Measurements from ENCODE around the gene WRAP73.
A peak's percentile ranks its signal among the peaks of the same experiment; 100 is the strongest.

WRAP73 gene

GRCh38 chr1:3644273-3644672, 5.6 kb downstream of the WRAP73 start:
- TF ChIP-seq, protein P1, sequence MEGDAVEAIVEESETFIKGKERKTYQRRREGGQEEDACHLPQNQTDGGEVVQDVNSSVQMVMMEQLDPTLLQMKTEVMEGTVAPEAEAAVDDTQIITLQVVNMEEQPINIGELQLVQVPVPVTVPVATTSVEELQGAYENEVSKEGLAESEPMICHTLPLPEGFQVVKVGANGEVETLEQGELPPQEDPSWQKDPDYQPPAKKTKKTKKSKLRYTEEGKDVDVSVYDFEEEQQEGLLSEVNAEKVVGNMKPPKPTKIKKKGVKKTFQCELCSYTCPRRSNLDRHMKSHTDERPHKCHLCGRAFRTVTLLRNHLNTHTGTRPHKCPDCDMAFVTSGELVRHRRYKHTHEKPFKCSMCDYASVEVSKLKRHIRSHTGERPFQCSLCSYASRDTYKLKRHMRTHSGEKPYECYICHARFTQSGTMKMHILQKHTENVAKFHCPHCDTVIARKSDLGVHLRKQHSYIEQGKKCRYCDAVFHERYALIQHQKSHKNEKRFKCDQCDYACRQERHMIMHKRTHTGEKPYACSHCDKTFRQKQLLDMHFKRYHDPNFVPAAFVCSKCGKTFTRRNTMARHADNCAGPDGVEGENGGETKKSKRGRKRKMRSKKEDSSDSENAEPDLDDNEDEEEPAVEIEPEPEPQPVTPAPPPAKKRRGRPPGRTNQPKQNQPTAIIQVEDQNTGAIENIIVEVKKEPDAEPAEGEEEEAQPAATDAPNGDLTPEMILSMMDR (IDR thresholded peaks at IDR 0.05), result no peak
- peaks cover 23% of the 10 kb centered on the region for H3K36me3 Mint-ChIP-seq (ENCODE audit: low read depth)
- no peak overlapping the region for H3K27ac Mint-ChIP-seq
- H3K4me1 Mint-ChIP-seq, result peaks cover 17% of the 10 kb centered on the region
- no peak for DNase-seq
- no peak overlapping the region for H3K4me3 Mint-ChIP-seq
- peaks cover 2% of the 10 kb centered on the region for H3K27me3 Mint-ChIP-seq (ENCODE audit: low read depth, poor library complexity)
- H3K9me3 Mint-ChIP-seq, result no peaks in the 10 kb centered on the region

DNA sequence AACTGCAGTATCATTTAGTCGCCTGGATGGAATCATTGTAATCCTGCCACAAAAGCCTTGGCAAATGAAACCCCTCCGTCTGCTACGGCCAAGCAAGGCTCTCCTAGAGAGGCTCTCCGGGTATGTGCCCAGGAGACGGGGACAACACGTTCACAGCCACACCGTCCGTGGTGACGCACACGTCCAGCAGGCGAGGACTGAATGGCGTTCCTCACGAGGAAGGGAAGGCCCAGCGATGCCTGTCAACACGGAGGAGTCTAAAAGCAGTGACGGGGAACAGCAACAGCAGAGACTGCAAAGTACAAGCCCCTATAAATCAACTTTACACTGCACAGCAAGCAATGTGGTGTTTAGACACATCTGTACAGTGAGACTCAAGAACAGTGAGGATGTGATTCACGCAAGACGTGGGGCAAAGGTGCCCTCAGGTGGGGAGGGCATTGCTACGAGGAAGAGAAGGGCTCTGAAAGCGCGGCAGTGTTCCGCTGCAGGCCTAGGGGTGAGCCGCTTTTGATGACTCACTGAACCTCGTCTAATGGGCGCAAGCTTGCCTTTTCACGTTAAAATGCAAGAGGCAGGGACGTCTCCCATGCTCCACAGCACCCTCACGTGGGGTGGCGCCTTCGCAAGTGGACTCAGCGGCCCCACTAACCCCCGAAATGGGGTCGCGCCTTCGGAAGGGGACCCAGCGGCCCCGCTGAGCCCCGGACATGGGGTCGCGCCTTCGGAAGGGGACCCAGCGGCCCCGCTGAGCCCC, 6.8 kb downstream of the WRAP73 start:
- TF ChIP-seq, protein P1 (IDR thresholded peaks at IDR 0.05), result no peak
- H3K27me3 Mint-ChIP-seq (ENCODE audit: low read depth, poor library complexity), result no peaks in the 10 kb centered on the region
- peaks cover 6% of the 10 kb centered on the region for H3K4me1 Mint-ChIP-seq
- peaks cover 23% of the 10 kb centered on the region for H3K36me3 Mint-ChIP-seq (ENCODE audit: low read depth)
- H3K27ac Mint-ChIP-seq, result peak overlapping the region; percentile 57
- H3K4me3 Mint-ChIP-seq, result no peak overlapping the region
- no peak for DNase-seq
- H3K9me3 Mint-ChIP-seq, result no peaks in the 10 kb centered on the region

DNA sequence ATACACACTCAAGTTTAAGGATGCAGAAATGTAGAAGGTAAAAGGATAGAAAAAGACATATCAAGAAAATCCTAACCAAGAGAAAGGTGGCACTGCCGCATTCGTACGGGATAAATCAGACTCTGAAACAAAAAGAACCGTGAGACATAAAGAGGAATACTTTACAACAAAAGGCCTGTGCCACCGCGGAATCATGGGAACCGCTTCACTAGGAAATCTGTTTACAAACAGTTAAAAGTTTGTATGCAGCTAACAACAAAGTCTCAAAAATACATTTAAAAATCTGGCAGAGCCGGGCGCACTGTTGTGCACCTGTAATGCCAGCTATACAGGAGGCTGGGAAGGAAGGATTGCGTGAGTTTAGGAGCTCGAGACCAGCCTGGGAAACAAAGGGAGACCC, 8.1 kb downstream of the WRAP73 start:
- DNase-seq, result no peak
- Mint-ChIP-seq H3K36me3 (ENCODE audit: low read depth) (peaks cover 25% of the 10 kb centered on the region), H3K4me1 (peaks cover 6% of the 10 kb centered on the region), H3K4me3 (no peak overlapping the region), H3K9me3 (no peaks in the 10 kb centered on the region), H3K27ac (no peak overlapping the region), H3K27me3 (ENCODE audit: low read depth, poor library complexity) (no peaks in the 10 kb centered on the region)
- TF ChIP-seq, protein P1 (IDR thresholded peaks at IDR 0.05), result no peak

- TF ChIP-seq, protein P1 (IDR thresholded peaks at IDR 0.05), result no peak
- Mint-ChIP-seq H3K4me1 (peaks cover 6% of the 10 kb centered on the region), H3K27ac (no peak overlapping the region), H3K4me3 (no peak overlapping the region), H3K27me3 (ENCODE audit: low read depth, poor library complexity) (no peaks in the 10 kb centered on the region), H3K36me3 (ENCODE audit: low read depth) (peaks cover 30% of the 10 kb centered on the region), H3K9me3 (no peaks in the 10 kb centered on the region)
- DNase-seq, result no peak
Measured at GRCh38 chr1:3641046-3641760, 8.7 kb downstream of the WRAP73 start.

- peaks cover 6% of the 10 kb centered on the region for H3K4me1 Mint-ChIP-seq
- H3K27me3 Mint-ChIP-seq (ENCODE audit: low read depth, poor library complexity), result peaks cover under 1% of the 10 kb centered on the region
- H3K36me3 Mint-ChIP-seq (ENCODE audit: low read depth), result peaks cover 32% of the 10 kb centered on the region
- H3K27ac Mint-ChIP-seq, result no peak overlapping the region
- no peak overlapping the region for H3K4me3 Mint-ChIP-seq
- H3K9me3 Mint-ChIP-seq, result no peaks in the 10 kb centered on the region
- no peak for DNase-seq
- TF ChIP-seq, protein P1 (IDR thresholded peaks at IDR 0.05), result no peak
Measured at GRCh38 chr1:3640121-3640837, 9.6 kb downstream of the WRAP73 start.

Measured in nephron progenitor cell (in vitro differentiated cells).